OCI-LY1 (cell line): ENCODE measurements around the gene DCTN1.

ENCODE experiments used
- H2AFZ ChIP-seq: fragments of 200-600 bp; sonication (generic), shearing (Covaris generic); 2 replicates; pipeline ENCODE4 v1.6.0; 2014; ENCODE audit warnings: antibody characterized with exemption, mild to moderate bottlenecking, low read length
- H3F3A ChIP-seq: fragments of 200-600 bp; sonication (generic), shearing (Covaris generic); 2 replicates; pipeline ENCODE4 v1.6.0; 2014; ENCODE audit warnings: mild to moderate bottlenecking, antibody characterized with exemption, low read length, moderate library complexity; ENCODE audit not compliant: insufficient read depth
- H3K27ac ChIP-seq: fragments of 200-600 bp; sonication (generic); 2 replicates; pipeline ENCODE4 v1.5.1; 2014; ENCODE audit warnings: low read length, mixed run types, mild to moderate bottlenecking, low read depth; ENCODE audit not compliant: poor library complexity, severe bottlenecking
- H3K27me3 ChIP-seq: fragments of 200-600 bp; sonication (generic); 2 replicates; pipeline ENCODE4 v1.6.0; 2014; ENCODE audit warnings: antibody characterized with exemption, mild to moderate bottlenecking, low read length, moderate library complexity; ENCODE audit not compliant: insufficient read depth
- H3K36me3 ChIP-seq: fragments of 200-600 bp; sonication (generic); 2 replicates; pipeline ENCODE4 v1.6.1; 2014; ENCODE audit warnings: mild to moderate bottlenecking, antibody characterized with exemption, low read length, moderate library complexity, mixed read lengths; ENCODE audit not compliant: insufficient read depth
- H3K4me1 ChIP-seq: fragments of 200-600 bp; sonication (generic); 2 replicates; pipeline ENCODE4 v1.5.1; 2014; ENCODE audit warnings: mild to moderate bottlenecking, low read length, moderate library complexity; ENCODE audit not compliant: insufficient read depth, severe bottlenecking
- H3K4me2 ChIP-seq: fragments of 200-600 bp; sonication (generic), shearing (Covaris generic); 2 replicates; pipeline ENCODE4 v1.6.1; 2014; ENCODE audit warnings: low read length
- H3K4me3 ChIP-seq: fragments of 200-600 bp; sonication (generic); 2 replicates; pipeline ENCODE4 v1.5.1; 2014; ENCODE audit warnings: low read length, low read depth, mild to moderate bottlenecking, mixed read lengths; ENCODE audit not compliant: poor library complexity, severe bottlenecking
- H3K79me2 ChIP-seq: fragments of 200-600 bp; shearing (Covaris generic); 2 replicates; pipeline ENCODE4 v1.6.1; 2016; ENCODE audit warnings: mixed run types, low read length, mixed read lengths; ENCODE audit not compliant: insufficient read depth
- H3K9ac ChIP-seq: fragments of 200-600 bp; sonication (generic), shearing (Covaris generic); 2 replicates; pipeline ENCODE4 v1.6.1; 2014; ENCODE audit warnings: mild to moderate bottlenecking, low read length, mixed read lengths
- H3K9me2 ChIP-seq: fragments of 200-600 bp; sonication (generic), shearing (Covaris generic); 2 replicates; pipeline ENCODE4 v1.6.1; 2014; ENCODE audit warnings: low read depth, mild to moderate bottlenecking, low read length, mixed read lengths
- H3K9me3 ChIP-seq: fragments of 200-600 bp; shearing (Covaris generic); 2 replicates; pipeline ENCODE4 v1.6.1; 2014; ENCODE audit warnings: low read length, mixed read lengths
- H4K20me1 ChIP-seq: fragments of 200-600 bp; sonication (generic), shearing (Covaris generic); 2 replicates; pipeline ENCODE4 v1.6.0; 2016; ENCODE audit warnings: mild to moderate bottlenecking, low read length; ENCODE audit not compliant: insufficient read depth
- EZH2 ChIP-seq: fragments of 200-600 bp; sonication (generic), shearing (Covaris generic); IDR thresholded peaks from 2 replicates; pipeline ENCODE4 v1.8.0; 2017; ENCODE audit warnings: borderline replicate concordance, mixed run types, mild to moderate bottlenecking, antibody characterized with exemption, low read length, moderate library complexity, mixed read lengths
- TF ChIP-seq, protein P1 (sequence below): fragments of 200-600 bp; sonication (generic), shearing (Covaris generic); IDR thresholded peaks from 2 replicates; pipeline ENCODE4 v1.5.1; 2017; ENCODE audit warnings: mild to moderate bottlenecking, antibody characterized with exemption, low read length, moderate library complexity, mixed read lengths

DCTN1 gene

DNA sequence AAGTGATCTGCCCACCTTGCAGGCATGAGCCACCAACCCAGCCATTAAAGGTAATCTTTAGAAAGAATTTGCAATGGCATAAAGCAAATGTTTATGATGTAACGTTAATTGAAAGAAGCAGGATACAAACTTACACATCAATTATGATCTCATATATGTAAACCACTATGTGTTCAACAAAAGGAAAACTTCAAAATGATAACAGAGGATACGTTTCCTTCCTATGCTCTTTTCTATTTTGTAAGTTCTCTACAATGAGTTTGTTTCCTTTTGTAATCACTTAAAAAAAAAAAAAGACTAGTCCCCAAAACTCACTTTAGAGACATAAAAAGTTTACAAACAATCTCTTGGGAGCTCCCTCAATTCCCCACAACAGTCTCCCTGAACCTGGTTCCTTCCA lies 39.9 kb upstream of the DCTN1 start:
- no peaks in the 10 kb centered on the region for H3K36me3 ChIP-seq
- H3K27ac ChIP-seq = no peak overlapping the region
- no peaks in the 10 kb centered on the region for H4K20me1 ChIP-seq
- no peak overlapping the region for H3K4me3 ChIP-seq
- H3K27me3 ChIP-seq = peaks cover 5% of the 10 kb centered on the region; the same call in 1 of the 2 replicates
- no peaks in the 10 kb centered on the region for H3F3A ChIP-seq
- H3K4me2 ChIP-seq = peak overlapping the region; percentile 84; the same call in 1 of the 2 replicates
- no peak overlapping the region for H2AFZ ChIP-seq
- no peaks in the 10 kb centered on the region for H3K9me3 ChIP-seq
- TF ChIP-seq, protein P1, sequence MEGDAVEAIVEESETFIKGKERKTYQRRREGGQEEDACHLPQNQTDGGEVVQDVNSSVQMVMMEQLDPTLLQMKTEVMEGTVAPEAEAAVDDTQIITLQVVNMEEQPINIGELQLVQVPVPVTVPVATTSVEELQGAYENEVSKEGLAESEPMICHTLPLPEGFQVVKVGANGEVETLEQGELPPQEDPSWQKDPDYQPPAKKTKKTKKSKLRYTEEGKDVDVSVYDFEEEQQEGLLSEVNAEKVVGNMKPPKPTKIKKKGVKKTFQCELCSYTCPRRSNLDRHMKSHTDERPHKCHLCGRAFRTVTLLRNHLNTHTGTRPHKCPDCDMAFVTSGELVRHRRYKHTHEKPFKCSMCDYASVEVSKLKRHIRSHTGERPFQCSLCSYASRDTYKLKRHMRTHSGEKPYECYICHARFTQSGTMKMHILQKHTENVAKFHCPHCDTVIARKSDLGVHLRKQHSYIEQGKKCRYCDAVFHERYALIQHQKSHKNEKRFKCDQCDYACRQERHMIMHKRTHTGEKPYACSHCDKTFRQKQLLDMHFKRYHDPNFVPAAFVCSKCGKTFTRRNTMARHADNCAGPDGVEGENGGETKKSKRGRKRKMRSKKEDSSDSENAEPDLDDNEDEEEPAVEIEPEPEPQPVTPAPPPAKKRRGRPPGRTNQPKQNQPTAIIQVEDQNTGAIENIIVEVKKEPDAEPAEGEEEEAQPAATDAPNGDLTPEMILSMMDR = no peak
- no peak for TF ChIP-seq EZH2
- H3K4me1 ChIP-seq = peaks cover 22% of the 10 kb centered on the region
- no peaks in the 10 kb centered on the region for H3K9me2 ChIP-seq
- no peak overlapping the region for H3K9ac ChIP-seq
- H3K79me2 ChIP-seq = no peaks in the 10 kb centered on the region

DNA sequence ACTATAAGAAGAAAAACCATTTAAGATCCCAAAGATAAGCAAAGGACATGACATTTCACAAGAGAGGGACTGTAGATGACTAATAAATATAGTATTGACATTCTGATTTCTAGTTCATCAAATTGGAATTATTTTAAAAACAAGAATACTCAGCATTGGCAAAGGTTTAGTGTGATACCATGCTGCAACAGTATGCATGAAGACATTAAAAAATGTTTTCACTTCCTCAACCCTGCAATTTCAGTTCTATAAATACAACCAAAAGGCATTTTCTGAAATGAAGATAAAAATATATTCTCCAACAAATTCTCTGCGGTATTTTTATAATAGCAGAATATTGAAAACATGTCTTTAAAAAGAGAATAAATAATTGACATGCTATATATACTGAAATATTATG lies 39.2 kb upstream of the DCTN1 start:
- no peaks in the 10 kb centered on the region for H4K20me1 ChIP-seq
- H3K4me1 ChIP-seq = peaks cover 22% of the 10 kb centered on the region
- H3K79me2 ChIP-seq = no peaks in the 10 kb centered on the region
- no peak overlapping the region for H3K4me3 ChIP-seq
- H3K27me3 ChIP-seq = peaks cover 5% of the 10 kb centered on the region; the same call in 1 of the 2 replicates
- H3K4me2 ChIP-seq = no peak overlapping the region
- no peak for TF ChIP-seq EZH2
- TF ChIP-seq, protein P1 = no peak
- H3K9ac ChIP-seq = no peak overlapping the region
- no peak overlapping the region for H2AFZ ChIP-seq
- H3K9me2 ChIP-seq = no peaks in the 10 kb centered on the region
- H3K36me3 ChIP-seq = no peaks in the 10 kb centered on the region
- no peaks in the 10 kb centered on the region for H3F3A ChIP-seq
- no peaks in the 10 kb centered on the region for H3K9me3 ChIP-seq
- no peak overlapping the region for H3K27ac ChIP-seq

DNA sequence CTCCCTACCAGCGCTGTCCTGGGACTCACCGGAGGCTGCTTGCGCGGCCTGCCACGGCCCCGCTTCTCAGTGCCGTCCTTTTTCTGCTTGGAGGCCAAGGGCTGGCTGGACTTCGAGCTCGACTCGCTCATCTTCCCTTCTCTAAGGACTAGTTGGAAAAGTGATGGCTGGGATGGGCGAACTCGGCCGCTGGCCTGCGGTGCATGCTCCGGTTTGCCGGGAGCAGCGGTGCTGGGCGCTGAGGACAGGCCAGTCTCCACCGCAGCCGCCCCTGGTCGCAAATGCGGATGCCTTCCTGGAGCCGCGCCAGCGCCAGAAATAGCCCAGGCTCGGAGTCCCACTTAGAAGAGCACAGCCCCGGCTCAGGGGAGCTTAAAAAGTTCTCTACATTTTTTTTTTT lies 38.2 kb upstream of the DCTN1 start:
- Histone ChIP-seq H3K27ac (no peak overlapping the region), H3K79me2 (no peaks in the 10 kb centered on the region), H3K36me3 (no peaks in the 10 kb centered on the region), H3K4me3 (no peak overlapping the region), H3K4me1 (peaks cover 22% of the 10 kb centered on the region), H3F3A (no peaks in the 10 kb centered on the region), H3K9ac (no peak overlapping the region), H3K27me3 (peaks cover 5% of the 10 kb centered on the region; the same call in 1 of the 2 replicates), H2AFZ (no peak overlapping the region), H4K20me1 (no peaks in the 10 kb centered on the region), H3K9me2 (no peaks in the 10 kb centered on the region), H3K9me3 (no peaks in the 10 kb centered on the region), H3K4me2 (no peak overlapping the region)
- TF ChIP-seq EZH2 = no peak
- TF ChIP-seq, protein P1 = no peak
